Naive thymus-derived CD4-positive, alpha-beta T cell (primary cell): ENCODE data around the gene TSHZ3. TPM values are rescaled to one million over a fixed set of nuclear protein-coding genes. Genes with fewer than 3 reads are reported as not detected.

Source experiments
- ATAC-seq: fragments of 150-1000 bp; cut with Tn5 transposase; 2 replicates; pipeline ENCODE4 v1.10.0; 2021; ENCODE audit warnings: mild to moderate bottlenecking, moderate library complexity
- CTCF ChIA-PET: fragments of 350-600 bp; sonication (Branson Sonifier 250); formaldehyde crosslinking; loops from one replicate; lab custom pipeline; 2021; ENCODE audit warnings: antibody characterized with exemption; lab: Charles Lee
- POLR2A ChIA-PET: fragments of 350-600 bp; sonication (Branson Sonifier 250); formaldehyde crosslinking; loops from one replicate; lab custom pipeline; 2021; ENCODE audit warnings: antibody characterized with exemption, inconsistent platforms; lab: Charles Lee
- DNase-seq, 9 donors: peaks; one replicate each; pipeline versions ENCODE4 v3.0.0 to v3.0.0-alpha.2; 2020 to 2022; ENCODE audit warnings: mixed read lengths in 1 of 9
- H3K27ac ChIP-seq: one replicate; pipeline ENCODE4 v1.7.0; 2013; ENCODE audit warnings: mild to moderate bottlenecking, low read depth, low read length, moderate library complexity
- H3K27me3 ChIP-seq, 2 donors: one replicate each; pipeline ENCODE4 v1.7.0; 2013; ENCODE audit warnings: low read length in 2 of 2, mild to moderate bottlenecking in 2 of 2, moderate library complexity in 2 of 2; ENCODE audit not compliant: control insufficient read depth in 2 of 2, insufficient read depth in 2 of 2
- H3K36me3 ChIP-seq, 3 experiments: 1 replicate in 2 of 3; 2 replicates in 1 of 3; pipeline ENCODE4 v1.7.0; 2013; ENCODE audit warnings: low read length in 3 of 3, mild to moderate bottlenecking in 3 of 3, moderate library complexity in 1 of 3; ENCODE audit not compliant: insufficient read depth in 3 of 3, control insufficient read depth in 2 of 3
- H3K4me1 ChIP-seq, 2 donors: one replicate each; pipeline ENCODE4 v1.7.0; 2013; ENCODE audit warnings: low read length in 2 of 2, mild to moderate bottlenecking in 2 of 2, moderate library complexity in 1 of 2; ENCODE audit not compliant: control insufficient read depth in 2 of 2, insufficient read depth in 2 of 2
- H3K4me3 ChIP-seq: 2 replicates; pipeline ENCODE4 v1.7.0; 2013; ENCODE audit warnings: mild to moderate bottlenecking, low read length
- H3K9me3 ChIP-seq, 3 experiments: 1 replicate in 2 of 3; 2 replicates in 1 of 3; pipeline ENCODE4 v1.7.0; 2013; ENCODE audit warnings: low read length in 3 of 3; ENCODE audit not compliant: control insufficient read depth in 2 of 3
- H3K27ac Mint-ChIP-seq, 9 donors: one replicate each; pipeline ENCODE4 v1.8.0; 2020 to 2022; ENCODE audit warnings: mixed read lengths in 9 of 9, mild to moderate bottlenecking in 8 of 9, moderate library complexity in 5 of 9, inconsistent platforms in 2 of 9
- H3K27me3 Mint-ChIP-seq, 5 donors: one replicate each; pipeline ENCODE4 v1.8.0; 2021 to 2022; ENCODE audit warnings: mixed read lengths in 5 of 5, mild to moderate bottlenecking in 1 of 5
- H3K36me3 Mint-ChIP-seq, 5 donors: one replicate each; pipeline ENCODE4 v1.8.0; 2020 to 2022; ENCODE audit warnings: mixed read lengths in 5 of 5, mild to moderate bottlenecking in 3 of 5, inconsistent platforms in 1 of 5
- H3K4me1 Mint-ChIP-seq, 7 donors: one replicate each; pipeline ENCODE4 v1.8.0; 2020 to 2022; ENCODE audit warnings: mixed read lengths in 7 of 7, mild to moderate bottlenecking in 3 of 7, inconsistent platforms in 1 of 7
- H3K4me3 Mint-ChIP-seq, 10 donors: one replicate each; pipeline ENCODE4 v1.8.0; 2020 to 2022; ENCODE audit warnings: mild to moderate bottlenecking in 10 of 10, mixed read lengths in 10 of 10, moderate library complexity in 6 of 10, inconsistent platforms in 2 of 10
- H3K9me3 Mint-ChIP-seq, 11 donors: one replicate each; pipeline ENCODE4 v1.8.0; 2020 to 2022; ENCODE audit warnings: mixed read lengths in 11 of 11, mild to moderate bottlenecking in 4 of 11, inconsistent platforms in 1 of 11, moderate library complexity in 1 of 11
- intact Hi-C, 2 donors: fragments of 100-400 bp; cut with micrococcal nuclease; formaldehyde crosslinking; loops; one replicate each; pipeline ENCODE4 v1.15.1; 2023
- polyA plus RNA-seq, 2 donors: library from polyadenylated mRNA; unstranded; fragments of 300-500 nt; fragmentation: Illumina TruSeq; gene quantifications; one replicate each; pipeline ENCODE4 v1.2.3, GENCODE V29; 2021
- total RNA-seq, 6 experiments: library from RNA in 5 of 6; stranded (reverse) in 5 of 6; gene quantifications; 1 replicate in 5 of 6; 2 replicates in 1 of 6; pipeline ENCODE4 v1.2.3 and lab custom pipeline; 2021 to 2026

TSHZ3 gene
- total and polyA plus RNA-seq, 7 experiments from 2014 or later, result 0.08 to 6.0 (median 0.20) TPM; not detected in 1

- no peak overlapping the region for H3K27ac Mint-ChIP-seq
- no peaks in the 10 kb centered on the region for H3K27me3 ChIP-seq
- ChIA-PET CTCF (no interaction called here), POLR2A (no interaction called here)
- H3K9me3 Mint-ChIP-seq, result peaks cover 0 to 2% (median 0%) of the 10 kb centered on the region in 11 donors
- H3K27me3 Mint-ChIP-seq, result peaks cover 9 to 13% (median 10%) of the 10 kb centered on the region in 5 donors
- no peaks in the 10 kb centered on the region for H3K9me3 ChIP-seq
- ATAC-seq, result no peak
- H3K4me1 Mint-ChIP-seq, result peaks cover 0 to 6% (median 0%) of the 10 kb centered on the region in 7 donors
- no peaks in the 10 kb centered on the region for H3K4me1 ChIP-seq
- DNase-seq, result no peak
- no peak overlapping the region for H3K27ac ChIP-seq
- intact Hi-C loops, result no loop called here
- no peak overlapping the region for H3K4me3 ChIP-seq
- H3K36me3 ChIP-seq, result no peaks in the 10 kb centered on the region
- H3K4me3 Mint-ChIP-seq, result no peak overlapping the region
- no peaks in the 10 kb centered on the region for H3K36me3 Mint-ChIP-seq
Measured at GRCh38 chr19:31266196-31266595, 83.0 kb downstream of the TSHZ3 start.

DNA sequence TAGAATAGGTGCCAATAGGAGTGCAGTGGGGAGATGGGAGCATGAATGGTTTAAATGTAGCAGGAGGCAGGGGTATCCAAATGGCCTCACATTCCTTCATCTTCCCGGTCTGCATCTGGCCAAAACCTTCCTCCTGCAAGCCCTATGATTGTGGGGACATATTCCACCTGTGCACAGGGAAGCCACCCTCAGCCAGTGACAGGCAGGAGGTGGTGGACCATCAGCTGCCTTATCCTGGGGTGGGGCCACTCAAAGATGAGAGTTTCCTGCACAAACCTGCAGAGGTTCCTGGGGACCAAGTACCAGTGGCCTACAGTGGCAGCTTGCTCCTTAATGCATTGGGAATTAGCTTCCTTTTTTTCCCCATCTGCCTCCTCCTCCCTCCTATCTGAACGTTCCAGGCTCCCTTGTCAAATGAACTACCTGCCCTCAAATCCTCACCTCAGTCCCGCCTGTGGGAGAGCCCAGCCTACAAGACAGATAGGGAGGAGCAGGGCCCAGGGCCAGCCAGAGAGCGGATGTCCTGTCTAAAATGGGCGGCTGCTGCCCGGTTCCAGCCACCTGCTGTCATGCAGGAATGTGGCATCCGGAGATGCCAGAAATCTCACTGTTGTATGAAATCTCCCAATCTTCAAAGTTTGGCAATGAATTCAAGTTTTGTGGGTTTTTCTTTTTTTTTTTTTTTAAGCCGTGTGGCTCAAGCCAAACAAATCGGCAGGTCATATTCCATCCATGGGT lies 85.0 kb downstream of the TSHZ3 start:
- no peak overlapping the region for H3K4me3 ChIP-seq
- intact Hi-C loops, result no loop called here
- no peaks in the 10 kb centered on the region for H3K36me3 Mint-ChIP-seq
- H3K27me3 Mint-ChIP-seq, result peaks cover 16 to 21% (median 19%) of the 10 kb centered on the region in 5 donors
- H3K27ac ChIP-seq, result no peak overlapping the region
- no peak overlapping the region for H3K4me3 Mint-ChIP-seq
- H3K27ac Mint-ChIP-seq, result no peak overlapping the region
- peaks cover 0 to 8% (median 0%) of the 10 kb centered on the region in 7 donors for H3K4me1 Mint-ChIP-seq
- CTCF ChIA-PET, result no interaction called here
- DNase-seq (no peak), ATAC-seq (no peak)
- H3K4me1 ChIP-seq, result no peaks in the 10 kb centered on the region
- no peaks in the 10 kb centered on the region for H3K27me3 ChIP-seq
- H3K9me3 ChIP-seq, result no peaks in the 10 kb centered on the region
- H3K36me3 ChIP-seq, result no peaks in the 10 kb centered on the region
- H3K9me3 Mint-ChIP-seq, result peaks cover 0 to 2% (median 0%) of the 10 kb centered on the region in 11 donors
- POLR2A ChIA-PET, result no interaction called here

- Histone ChIP-seq H3K4me3 (no peak overlapping the region), H3K4me1 (no peaks in the 10 kb centered on the region), H3K36me3 (no peaks in the 10 kb centered on the region), H3K27ac (no peak overlapping the region), H3K9me3 (no peaks in the 10 kb centered on the region), H3K27me3 (no peaks in the 10 kb centered on the region)
- intact Hi-C loops, result no loop called here
- DNase-seq, result no peak
- POLR2A ChIA-PET, result no interaction called here
- ATAC-seq, result no peak
- no peak overlapping the region for H3K4me3 Mint-ChIP-seq
- H3K4me1 Mint-ChIP-seq, result peaks cover 0 to 8% (median 0%) of the 10 kb centered on the region in 7 donors
- CTCF ChIA-PET, result no interaction called here
- no peak overlapping the region for H3K27ac Mint-ChIP-seq
- H3K36me3 Mint-ChIP-seq, result no peaks in the 10 kb centered on the region
- H3K9me3 Mint-ChIP-seq, result peaks cover 0 to 2% (median 0%) of the 10 kb centered on the region in 11 donors
- H3K27me3 Mint-ChIP-seq, result peaks cover 16 to 28% (median 25%) of the 10 kb centered on the region in 5 donors
Measured at GRCh38 chr19:31263328-31263727, 85.9 kb downstream of the TSHZ3 start.

GRCh38 chr19:31262725-31263191 lies 86.5 kb downstream of the TSHZ3 start:
- H3K27ac Mint-ChIP-seq, result no peak overlapping the region
- intact Hi-C loops, result no loop called here
- ATAC-seq (no peak), DNase-seq (no peak)
- no peaks in the 10 kb centered on the region for H3K36me3 ChIP-seq
- peaks cover 0 to 8% (median 0%) of the 10 kb centered on the region in 7 donors for H3K4me1 Mint-ChIP-seq
- peaks cover 0 to 1% (median 0%) of the 10 kb centered on the region in 11 donors for H3K9me3 Mint-ChIP-seq
- no peak overlapping the region for H3K4me3 ChIP-seq
- ChIA-PET CTCF (no interaction called here), POLR2A (no interaction called here)
- H3K9me3 ChIP-seq, result no peaks in the 10 kb centered on the region
- no peaks in the 10 kb centered on the region for H3K4me1 ChIP-seq
- H3K36me3 Mint-ChIP-seq, result no peaks in the 10 kb centered on the region
- peaks cover 16 to 30% (median 26%) of the 10 kb centered on the region in 5 donors for H3K27me3 Mint-ChIP-seq
- H3K4me3 Mint-ChIP-seq, result no peak overlapping the region
- H3K27ac ChIP-seq, result no peak overlapping the region
- H3K27me3 ChIP-seq, result no peaks in the 10 kb centered on the region

DNA sequence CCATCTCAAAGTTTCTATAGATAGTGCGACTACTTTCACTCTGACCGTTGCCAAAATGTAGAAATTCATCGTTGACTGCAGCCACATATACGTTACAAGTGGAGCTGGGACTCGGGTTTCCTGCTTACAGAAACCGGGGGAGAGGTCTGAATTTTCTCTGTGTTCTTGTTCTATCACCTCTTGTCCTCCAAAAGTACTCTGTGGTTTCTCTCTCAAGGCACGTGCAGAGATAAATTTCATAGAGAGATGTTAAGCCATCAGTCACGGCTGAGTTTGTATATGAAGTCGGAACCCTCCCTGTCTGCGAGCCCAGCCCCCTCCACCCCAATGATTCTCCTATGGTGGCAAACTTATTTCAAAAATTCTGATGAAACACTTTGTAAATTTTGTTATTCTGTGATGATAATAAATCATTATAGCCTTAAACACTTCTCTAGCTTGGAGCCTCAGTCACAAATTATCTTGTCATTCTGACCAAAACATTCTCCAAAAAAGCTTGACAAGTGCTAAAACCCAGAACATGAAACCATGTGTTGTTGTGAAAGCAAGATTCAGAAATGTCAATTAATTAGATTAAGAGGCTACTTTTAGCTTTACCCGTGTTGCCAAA lies 87.5 kb downstream of the TSHZ3 start:
- no peak for DNase-seq
- peaks cover 0 to 8% (median 0%) of the 10 kb centered on the region in 7 donors for H3K4me1 Mint-ChIP-seq
- no peaks in the 10 kb centered on the region for H3K9me3 ChIP-seq
- POLR2A ChIA-PET, result no interaction called here
- no peaks in the 10 kb centered on the region for H3K27me3 ChIP-seq
- H3K27ac Mint-ChIP-seq, result peak overlapping the region in 1 of 9 donors; percentile 53
- H3K36me3 Mint-ChIP-seq, result no peaks in the 10 kb centered on the region
- no peaks in the 10 kb centered on the region for H3K36me3 ChIP-seq
- peak overlapping the region in 1 of 10 donors; percentile 10 for H3K4me3 Mint-ChIP-seq
- H3K9me3 Mint-ChIP-seq, result peaks cover 0 to 1% (median 0%) of the 10 kb centered on the region in 11 donors
- CTCF ChIA-PET, result interaction anchor here (0.9 kb wide), 1 partner anchor 73 kb away, joined by 3 read pairs; no protein-coding TSS in a partner anchor
- H3K4me1 ChIP-seq, result no peaks in the 10 kb centered on the region
- no peak overlapping the region for H3K4me3 ChIP-seq
- intact Hi-C loops, result no loop called here
- H3K27me3 Mint-ChIP-seq, result peaks cover 19 to 30% (median 26%) of the 10 kb centered on the region in 5 donors
- H3K27ac ChIP-seq, result no peak overlapping the region
- no peak for ATAC-seq

DNA sequence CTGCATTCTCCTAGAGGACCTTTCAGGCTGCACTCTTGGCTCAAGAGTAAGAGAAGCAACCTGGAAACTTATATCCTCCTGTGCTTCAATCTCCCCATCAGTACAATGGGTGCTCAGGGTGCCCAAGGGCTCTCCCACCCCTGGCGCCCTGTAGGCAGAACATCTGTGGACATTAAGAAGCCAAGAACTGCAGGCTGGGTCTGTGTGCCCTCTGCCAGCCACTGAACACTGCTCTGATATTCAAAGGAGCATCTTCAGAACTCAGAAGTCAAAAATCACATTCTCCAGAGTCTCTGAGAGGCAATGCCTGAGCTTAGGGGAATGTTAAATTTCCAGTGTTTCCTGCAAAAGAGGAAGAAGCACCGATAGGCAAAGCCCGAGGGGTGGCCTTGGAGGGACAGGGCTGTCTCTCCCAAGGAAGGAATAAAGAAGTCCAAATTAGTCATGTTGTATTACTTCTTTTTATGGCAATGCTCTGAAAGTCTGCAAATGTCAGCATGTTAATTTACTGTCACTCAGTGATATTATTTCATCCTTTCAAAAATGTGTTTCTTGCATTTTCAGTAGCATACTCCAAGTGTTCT lies 88.1 kb downstream of the TSHZ3 start:
- POLR2A ChIA-PET, result no interaction called here
- Histone ChIP-seq H3K27ac (no peak overlapping the region), H3K36me3 (no peaks in the 10 kb centered on the region), H3K4me1 (no peaks in the 10 kb centered on the region), H3K27me3 (no peaks in the 10 kb centered on the region), H3K9me3 (no peaks in the 10 kb centered on the region), H3K4me3 (no peak overlapping the region)
- intact Hi-C loops, result no loop called here
- no peak for DNase-seq
- H3K36me3 Mint-ChIP-seq, result no peaks in the 10 kb centered on the region
- ATAC-seq, result no peak
- H3K4me3 Mint-ChIP-seq, result no peak overlapping the region
- peaks cover 0 to 1% (median 0%) of the 10 kb centered on the region in 11 donors for H3K9me3 Mint-ChIP-seq
- peaks cover 19 to 35% (median 26%) of the 10 kb centered on the region in 5 donors for H3K27me3 Mint-ChIP-seq
- peak overlapping the region in 1 of 9 donors; percentile 53 for H3K27ac Mint-ChIP-seq
- peaks cover 0 to 8% (median 0%) of the 10 kb centered on the region in 7 donors for H3K4me1 Mint-ChIP-seq
- CTCF ChIA-PET, result interaction anchor here (0.9 kb wide), 1 partner anchor 72 kb away, joined by 3 read pairs; no protein-coding TSS in a partner anchor
